T-helper 1 cell treated with Interleukin-12 subunit alpha and Interleukin-12 subunit beta and Interleukin-4 antibody, amounts not matched to agents 30 μg/mL and 1 μg/mL, for 36 hours (primary cell): ENCODE results near the gene ACKR3.

Experiments
- H3K27ac Mint-ChIP-seq: one replicate; pipeline ENCODE4 v1.8.0; 2021; ENCODE audit warnings: mild to moderate bottlenecking, mixed read lengths
- H3K27me3 Mint-ChIP-seq: one replicate; pipeline ENCODE4 v1.8.0; 2021; ENCODE audit warnings: low read depth, mixed read lengths
- H3K36me3 Mint-ChIP-seq: one replicate; pipeline ENCODE4 v1.8.0; 2021; ENCODE audit warnings: low read depth, mixed read lengths
- H3K4me1 Mint-ChIP-seq: one replicate; pipeline ENCODE4 v1.8.0; 2021; ENCODE audit warnings: low read depth, mixed read lengths
- H3K4me3 Mint-ChIP-seq: one replicate; pipeline ENCODE4 v1.8.0; 2021; ENCODE audit warnings: mild to moderate bottlenecking, moderate library complexity, mixed read lengths
- H3K9me3 Mint-ChIP-seq: one replicate; pipeline ENCODE4 v1.8.0; 2021; ENCODE audit warnings: mixed read lengths

Gene ACKR3

GRCh38 chr2:236570081-236570868, 650 bp downstream of the ACKR3 start:
- H3K4me3 Mint-ChIP-seq, result no peak overlapping the region
- H3K4me1 Mint-ChIP-seq, result peaks cover 23% of the 10 kb centered on the region
- peaks cover 2% of the 10 kb centered on the region for H3K36me3 Mint-ChIP-seq
- no peak overlapping the region for H3K27ac Mint-ChIP-seq
- H3K27me3 Mint-ChIP-seq, result peaks cover 21% of the 10 kb centered on the region
- no peaks in the 10 kb centered on the region for H3K9me3 Mint-ChIP-seq

- Mint-ChIP-seq H3K4me3 (no peak overlapping the region), H3K27ac (no peak overlapping the region), H3K9me3 (no peaks in the 10 kb centered on the region), H3K27me3 (peaks cover 14% of the 10 kb centered on the region), H3K36me3 (peaks cover 2% of the 10 kb centered on the region), H3K4me1 (peaks cover 23% of the 10 kb centered on the region)
Measured at GRCh38 chr2:236571145-236571544, 1.5 kb downstream of the ACKR3 start.

GRCh38 chr2:236572482-236572881, 2.9 kb downstream of the ACKR3 start:
- H3K27me3 Mint-ChIP-seq, result peaks cover 7% of the 10 kb centered on the region
- no peak overlapping the region for H3K27ac Mint-ChIP-seq
- H3K4me1 Mint-ChIP-seq, result peaks cover 19% of the 10 kb centered on the region
- H3K36me3 Mint-ChIP-seq, result no peaks in the 10 kb centered on the region
- H3K9me3 Mint-ChIP-seq, result no peaks in the 10 kb centered on the region
- no peak overlapping the region for H3K4me3 Mint-ChIP-seq

- Mint-ChIP-seq H3K36me3 (no peaks in the 10 kb centered on the region), H3K4me1 (peaks cover 15% of the 10 kb centered on the region), H3K27me3 (peaks cover 4% of the 10 kb centered on the region), H3K9me3 (no peaks in the 10 kb centered on the region), H3K4me3 (no peak overlapping the region), H3K27ac (no peak overlapping the region)
Measured at GRCh38 chr2:236573066-236573929, 3.7 kb downstream of the ACKR3 start.

GRCh38 chr2:236574000-236574399, 4.4 kb downstream of the ACKR3 start:
- Mint-ChIP-seq H3K4me1 (peaks cover 11% of the 10 kb centered on the region), H3K27me3 (peaks cover 4% of the 10 kb centered on the region)

GRCh38 chr2:236574424-236575145, 5.0 kb downstream of the ACKR3 start:
- peaks cover 4% of the 10 kb centered on the region for H3K27me3 Mint-ChIP-seq
- no peak overlapping the region for H3K4me3 Mint-ChIP-seq
- no peaks in the 10 kb centered on the region for H3K36me3 Mint-ChIP-seq
- no peak overlapping the region for H3K27ac Mint-ChIP-seq
- no peaks in the 10 kb centered on the region for H3K9me3 Mint-ChIP-seq
- peaks cover 6% of the 10 kb centered on the region for H3K4me1 Mint-ChIP-seq

More at GRCh38 chr2:236574000-236574399, 4.4 kb downstream of the ACKR3 start:
- Mint-ChIP-seq H3K4me3 (no peak overlapping the region), H3K27ac (no peak overlapping the region), H3K9me3 (no peaks in the 10 kb centered on the region), H3K36me3 (no peaks in the 10 kb centered on the region)

- no peaks in the 10 kb centered on the region for H3K9me3 Mint-ChIP-seq
- peaks cover 2% of the 10 kb centered on the region for H3K27me3 Mint-ChIP-seq
- H3K4me1 Mint-ChIP-seq, result peaks cover 2% of the 10 kb centered on the region
- H3K4me3 Mint-ChIP-seq, result no peak overlapping the region
- H3K27ac Mint-ChIP-seq, result no peak overlapping the region
- H3K36me3 Mint-ChIP-seq, result peaks cover 2% of the 10 kb centered on the region
Measured at GRCh38 chr2:236575510-236575909, 5.9 kb downstream of the ACKR3 start.

- Mint-ChIP-seq H3K4me3 (no peak overlapping the region), H3K27me3 (no peaks in the 10 kb centered on the region), H3K4me1 (no peaks in the 10 kb centered on the region), H3K36me3 (peaks cover 6% of the 10 kb centered on the region), H3K27ac (no peak overlapping the region), H3K9me3 (no peaks in the 10 kb centered on the region)
Measured at GRCh38 chr2:236576087-236576486, 6.5 kb downstream of the ACKR3 start.

- H3K27me3 Mint-ChIP-seq, result no peaks in the 10 kb centered on the region
- no peaks in the 10 kb centered on the region for H3K9me3 Mint-ChIP-seq
- no peak overlapping the region for H3K27ac Mint-ChIP-seq
- no peaks in the 10 kb centered on the region for H3K4me1 Mint-ChIP-seq
- H3K4me3 Mint-ChIP-seq, result no peak overlapping the region
- peaks cover 11% of the 10 kb centered on the region for H3K36me3 Mint-ChIP-seq
Measured at GRCh38 chr2:236576953-236577352, 7.3 kb downstream of the ACKR3 start.

GRCh38 chr2:236577481-236578410, 8.1 kb downstream of the ACKR3 start:
- Mint-ChIP-seq H3K27ac (no peak overlapping the region), H3K4me1 (no peaks in the 10 kb centered on the region), H3K27me3 (no peaks in the 10 kb centered on the region), H3K36me3 (peaks cover 11% of the 10 kb centered on the region), H3K4me3 (no peak overlapping the region), H3K9me3 (no peaks in the 10 kb centered on the region)

GRCh38 chr2:236578411-236578846, 8.8 kb downstream of the ACKR3 start:
- Mint-ChIP-seq H3K4me3 (no peak overlapping the region), H3K36me3 (peaks cover 11% of the 10 kb centered on the region), H3K27me3 (no peaks in the 10 kb centered on the region), H3K27ac (no peak overlapping the region), H3K4me1 (no peaks in the 10 kb centered on the region), H3K9me3 (no peaks in the 10 kb centered on the region)

GRCh38 chr2:236579048-236579745, 9.6 kb downstream of the ACKR3 start:
- Mint-ChIP-seq H3K4me1 (no peaks in the 10 kb centered on the region), H3K27ac (no peak overlapping the region), H3K4me3 (no peak overlapping the region), H3K36me3 (peaks cover 11% of the 10 kb centered on the region), H3K9me3 (no peaks in the 10 kb centered on the region), H3K27me3 (no peaks in the 10 kb centered on the region)

GRCh38 chr2:236579746-236580315, 10.2 kb downstream of the ACKR3 start:
- H3K4me3 Mint-ChIP-seq, result no peak overlapping the region
- no peaks in the 10 kb centered on the region for H3K27me3 Mint-ChIP-seq
- no peaks in the 10 kb centered on the region for H3K4me1 Mint-ChIP-seq
- peaks cover 11% of the 10 kb centered on the region for H3K36me3 Mint-ChIP-seq
- no peaks in the 10 kb centered on the region for H3K9me3 Mint-ChIP-seq
- H3K27ac Mint-ChIP-seq, result no peak overlapping the region
